Erythroblast (primary cell): ENCODE results near the gene STEAP3.

Experiments used
- GATA1 ChIP-seq: IDR thresholded peaks from 2 replicates; pipeline ENCODE4 v1.6.1; 2011; ENCODE audit warnings: low read depth, mild to moderate bottlenecking, control low read depth, low read length, moderate library complexity
- POLR2A ChIP-seq: IDR thresholded peaks from 2 replicates; pipeline ENCODE4 v1.6.1; 2011; ENCODE audit warnings: mild to moderate bottlenecking, low read length

- TF ChIP-seq POLR2A (no peak), GATA1 (no peak)
Observed at GRCh38 chr2:119286661-119287060, 63.0 kb downstream of the STEAP3 start.
